ENCODE results near the gene FHL5. TPM values are rescaled to one million over a fixed set of nuclear protein-coding genes. Genes with fewer than 3 reads are reported as not detected.

FHL5 gene
- total RNA-seq, 1 experiment from 2014 or later: not detected

DNA sequence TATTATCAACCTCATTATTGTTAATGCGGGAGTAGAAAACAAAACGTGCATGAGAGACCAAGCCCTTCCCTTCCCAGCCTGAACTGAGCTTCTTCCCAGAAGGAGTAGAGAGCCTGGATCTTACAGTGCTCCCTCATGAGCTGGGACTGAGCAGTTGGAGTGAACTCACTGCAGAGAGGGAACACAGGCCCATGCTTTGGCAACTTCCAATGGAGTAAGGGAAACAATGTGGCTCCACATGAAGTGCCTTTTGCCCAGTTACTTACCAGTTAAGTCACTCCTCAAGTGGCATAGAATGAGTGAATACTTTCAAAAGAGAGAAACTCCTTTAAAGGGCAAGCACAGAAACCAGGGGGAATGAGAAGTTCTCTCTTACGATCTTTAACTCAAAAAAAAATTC is 12.4 kb downstream of the FHL5 start:
- no peaks in the 10 kb centered on the region for H3K27me3 Mint-ChIP-seq (ENCODE audit: insufficient read depth, unreplicated experiment)
- H3K36me3 Mint-ChIP-seq (ENCODE audit: insufficient read depth, unreplicated experiment): no peaks in the 10 kb centered on the region
- no peak overlapping the region for H3K27ac Mint-ChIP-seq (ENCODE audit: unreplicated experiment)
- H3K4me1 Mint-ChIP-seq (ENCODE audit: low read depth, unreplicated experiment): peaks cover 7% of the 10 kb centered on the region
- no peak overlapping the region for H3K4me3 ChIP-seq (ENCODE audit: low read depth, low read length)
- no peaks in the 10 kb centered on the region for H3K4me1 ChIP-seq
- no TSS peak for BruUV-seq (replicated peaks)
- H3K36me3 ChIP-seq (ENCODE audit: control insufficient read depth, insufficient read depth, low read length): no peaks in the 10 kb centered on the region
- ChIA-PET POLR2A (no interaction called here), CTCF (no interaction called here)
- DNase-seq: no peak
- intact Hi-C loops (cut with micrococcal nuclease; ENCODE audit: unreplicated experiment): no loop called here
- H3K9me3 ChIP-seq: no peaks in the 10 kb centered on the region; the same call in 1 of the 2 replicates
- no peak for TF ChIP-seq CTCF (IDR thresholded peaks at IDR 0.05; ENCODE audit: insufficient read depth in 1 of 2, low read depth in 1 of 2, low read length in 1 of 2, severe bottlenecking in 1 of 2, unreplicated experiment in 1 of 2)
- peaks cover 7% of the 10 kb centered on the region for H3K9me3 Mint-ChIP-seq (ENCODE audit: unreplicated experiment)
- H3K4me3 Mint-ChIP-seq (ENCODE audit: unreplicated experiment): no peak overlapping the region
- H3K27me3 ChIP-seq (replicated peaks; ENCODE audit: control insufficient read depth, insufficient read depth, low read length): no peaks in the 10 kb centered on the region

- ChIA-PET CTCF (interaction anchor here (0.5 kb wide), 1 partner anchor 79 kb away, joined by 3 read pairs; no protein-coding TSS in a partner anchor), POLR2A (no interaction called here)
- Histone ChIP-seq H3K4me3 (ENCODE audit: low read depth, low read length) (no peak overlapping the region), H3K4me1 (no peaks in the 10 kb centered on the region), H3K27me3 (replicated peaks; ENCODE audit: control insufficient read depth, insufficient read depth, low read length) (no peaks in the 10 kb centered on the region), H3K36me3 (ENCODE audit: control insufficient read depth, insufficient read depth, low read length) (no peaks in the 10 kb centered on the region), H3K9me3 (no peaks in the 10 kb centered on the region; the same call in 1 of the 2 replicates)
- H3K4me3 Mint-ChIP-seq (ENCODE audit: unreplicated experiment): no peak overlapping the region
- no peaks in the 10 kb centered on the region for H3K27me3 Mint-ChIP-seq (ENCODE audit: insufficient read depth, unreplicated experiment)
- intact Hi-C loops (cut with micrococcal nuclease; ENCODE audit: unreplicated experiment): no loop called here
- no peak overlapping the region for H3K27ac Mint-ChIP-seq (ENCODE audit: unreplicated experiment)
- no peaks in the 10 kb centered on the region for H3K36me3 Mint-ChIP-seq (ENCODE audit: insufficient read depth, unreplicated experiment)
- no TSS peak for BruUV-seq (replicated peaks)
- H3K9me3 Mint-ChIP-seq (ENCODE audit: unreplicated experiment): no peaks in the 10 kb centered on the region
- DNase-seq: no peak
- H3K4me1 Mint-ChIP-seq (ENCODE audit: low read depth, unreplicated experiment): peaks cover 7% of the 10 kb centered on the region
- TF ChIP-seq CTCF (IDR thresholded peaks at IDR 0.05; ENCODE audit: insufficient read depth in 1 of 2, low read depth in 1 of 2, low read length in 1 of 2, severe bottlenecking in 1 of 2, unreplicated experiment in 1 of 2): no peak
These were observed 13.3 kb downstream of the FHL5 start for GRCh38 chr6:96576221-96576620.

GRCh38 chr6:96582021-96582420 is 19.1 kb downstream of the FHL5 start:
- Mint-ChIP-seq H3K27me3 (ENCODE audit: insufficient read depth, unreplicated experiment) (peaks cover 4% of the 10 kb centered on the region), H3K4me1 (ENCODE audit: low read depth, unreplicated experiment) (no peaks in the 10 kb centered on the region), H3K9me3 (ENCODE audit: unreplicated experiment) (no peaks in the 10 kb centered on the region), H3K27ac (ENCODE audit: unreplicated experiment) (no peak overlapping the region), H3K4me3 (ENCODE audit: unreplicated experiment) (no peak overlapping the region), H3K36me3 (ENCODE audit: insufficient read depth, unreplicated experiment) (no peaks in the 10 kb centered on the region)
- Histone ChIP-seq H3K36me3 (ENCODE audit: control insufficient read depth, insufficient read depth, low read length) (no peaks in the 10 kb centered on the region), H3K27me3 (replicated peaks; ENCODE audit: control insufficient read depth, insufficient read depth, low read length) (no peaks in the 10 kb centered on the region), H3K9me3 (no peaks in the 10 kb centered on the region), H3K4me1 (no peaks in the 10 kb centered on the region), H3K4me3 (ENCODE audit: low read depth, low read length) (no peak overlapping the region)
- CTCF ChIA-PET: no interaction called here
- DNase-seq: no peak
- no TSS peak for BruUV-seq (replicated peaks)
- TF ChIP-seq CTCF (IDR thresholded peaks at IDR 0.05; ENCODE audit: insufficient read depth in 1 of 2, low read depth in 1 of 2, low read length in 1 of 2, severe bottlenecking in 1 of 2, unreplicated experiment in 1 of 2): no peak
- intact Hi-C loops (cut with micrococcal nuclease; ENCODE audit: unreplicated experiment): no loop called here
- POLR2A ChIA-PET: no interaction called here
